CD14-positive monocyte (primary cell): ENCODE results near the gene SPRYD4. TPM values are rescaled to one million over a fixed set of nuclear protein-coding genes. Genes with fewer than 3 reads are reported as not detected.

Source experiments
- DNase-seq, 3 donors: peaks; one replicate each; pipeline ENCODE4 v3.0.0-alpha.2; 2011 to 2022
- H2AFZ ChIP-seq: 2 replicates; pipeline ENCODE4 v1.6.0; 2012; ENCODE audit warnings: mild to moderate bottlenecking, low read depth, low read length, inconsistent platforms; ENCODE audit not compliant: insufficient read depth, poor library complexity, severe bottlenecking
- H3K27ac ChIP-seq, 2 donors: 1 replicate in 1 of 2; 2 replicates in 1 of 2; pipeline ENCODE4 v1.5.1; 2012 to 2013; ENCODE audit warnings: low read length in 2 of 2, control low read depth in 1 of 2, inconsistent platforms in 1 of 2, low read depth in 1 of 2, mild to moderate bottlenecking in 1 of 2
- H3K27me3 ChIP-seq, 2 donors: one replicate each; pipeline versions ENCODE4 v1.6.0 to v1.6.1; 2011 to 2013; ENCODE audit warnings: low read length in 2 of 2; ENCODE audit not compliant: control insufficient read depth in 2 of 2, insufficient read depth in 2 of 2
- H3K36me3 ChIP-seq, 2 donors: replicated peaks in 1 of 2; 1 replicate in 1 of 2; 2 replicates in 1 of 2; pipeline versions ENCODE4 v1.5.1 to v1.6.1; 2012 to 2013; ENCODE audit warnings: low read length in 2 of 2, control low read depth in 1 of 2, inconsistent platforms in 1 of 2, mild to moderate bottlenecking in 1 of 2; ENCODE audit not compliant: insufficient read depth in 2 of 2, control insufficient read depth in 1 of 2
- H3K4me1 ChIP-seq, 2 donors: 1 replicate in 1 of 2; 2 replicates in 1 of 2; pipeline versions ENCODE4 v1.5.1 to v1.6.1; 2012 to 2013; ENCODE audit warnings: low read length in 2 of 2, control low read depth in 1 of 2, inconsistent platforms in 1 of 2, mild to moderate bottlenecking in 1 of 2, moderate library complexity in 1 of 2; ENCODE audit not compliant: insufficient read depth in 2 of 2, control insufficient read depth in 1 of 2
- H3K4me2 ChIP-seq: replicated peaks from 2 replicates; pipeline ENCODE3; 2012; ENCODE audit warnings: low read length, moderate library complexity, mild to moderate bottlenecking; ENCODE audit not compliant: poor library complexity, severe bottlenecking; ENCODE audit errors: extremely low read depth
- H3K4me3 ChIP-seq, 3 experiments: fragments of 200-600 bp in 1 of 3; sonication (generic) in 1 of 3; replicated peaks in 1 of 3; 1 replicate in 2 of 3; 2 replicates in 1 of 3; pipeline ENCODE4 v1.5.1; 2011 to 2013; ENCODE audit warnings: low read length in 3 of 3, mild to moderate bottlenecking in 3 of 3, control low read depth in 2 of 3, low read depth in 2 of 3, inconsistent platforms in 1 of 3, moderate library complexity in 1 of 3
- H3K79me2 ChIP-seq: 2 replicates; pipeline ENCODE4 v1.6.0; 2012; ENCODE audit warnings: mild to moderate bottlenecking, control low read depth, inconsistent platforms, low read length, moderate library complexity; ENCODE audit not compliant: insufficient read depth
- H3K9ac ChIP-seq: 2 replicates; pipeline ENCODE4 v1.6.0; 2017; ENCODE audit warnings: low read length, mild to moderate bottlenecking; ENCODE audit not compliant: insufficient read depth, poor library complexity, severe bottlenecking
- H3K9me3 ChIP-seq, 2 donors: replicated peaks in 1 of 2; 1 replicate in 1 of 2; 2 replicates in 1 of 2; pipeline versions ENCODE4 v1.5.1 to v1.6.1; 2012 to 2013; ENCODE audit warnings: low read length in 2 of 2, control low read depth in 1 of 2; ENCODE audit not compliant: control insufficient read depth in 1 of 2, insufficient read depth in 1 of 2
- H4K20me1 ChIP-seq: 2 replicates; pipeline ENCODE4 v1.6.0; 2012; ENCODE audit warnings: mild to moderate bottlenecking, low read length, control low read depth, moderate library complexity; ENCODE audit not compliant: insufficient read depth
- H3K27ac Mint-ChIP-seq, 7 donors: one replicate each; pipeline ENCODE4 v1.8.0; 2020; ENCODE audit warnings: mild to moderate bottlenecking in 7 of 7, mixed read lengths in 7 of 7, moderate library complexity in 6 of 7, inconsistent platforms in 2 of 7
- H3K27me3 Mint-ChIP-seq, 3 donors: one replicate each; pipeline ENCODE4 v1.8.0; 2021 to 2022; ENCODE audit warnings: low read depth in 3 of 3, mild to moderate bottlenecking in 3 of 3, mixed read lengths in 3 of 3, moderate library complexity in 3 of 3, inconsistent platforms in 1 of 3
- H3K36me3 Mint-ChIP-seq, 2 donors: one replicate each; pipeline ENCODE4 v1.8.0; 2020; ENCODE audit warnings: mixed read lengths in 2 of 2, inconsistent platforms in 1 of 2, mild to moderate bottlenecking in 1 of 2
- H3K4me1 Mint-ChIP-seq: one replicate; pipeline ENCODE4 v1.8.0; 2020; ENCODE audit warnings: mild to moderate bottlenecking, mixed read lengths
- H3K4me3 Mint-ChIP-seq, 2 donors: one replicate each; pipeline ENCODE4 v1.8.0; 2020; ENCODE audit warnings: mild to moderate bottlenecking in 2 of 2, mixed read lengths in 2 of 2, moderate library complexity in 1 of 2
- H3K9me3 Mint-ChIP-seq, 7 donors: one replicate each; pipeline ENCODE4 v1.8.0; 2020 to 2022; ENCODE audit warnings: mixed read lengths in 7 of 7, mild to moderate bottlenecking in 6 of 7, moderate library complexity in 6 of 7, inconsistent platforms in 2 of 7
- CTCF ChIP-seq: fragments of 200-600 bp; IDR thresholded peaks from one replicate; pipeline ENCODE4 v1.8.0; 2022; ENCODE audit warnings: antibody characterized with exemption, mild to moderate bottlenecking
- WGBS: methylation state at CpG from one replicate; pipeline ENCODE4 v1.1.5; 2013; ENCODE audit warnings: missing lambda C conversion rate; ENCODE audit not compliant: insufficient coverage; 5-methylcytosine and 5-hydroxymethylcytosine counted together
- intact Hi-C, 2 donors: fragments of 100-400 bp; cut with micrococcal nuclease; formaldehyde crosslinking; loops; one replicate each; pipeline versions ENCODE4 v1.15.0 to v1.15.1; 2023
- polyA plus RNA-seq, 3 donors: library from polyadenylated mRNA; depleted of rRNA in 1 of 3; unstranded in 2 of 3; stranded (reverse) in 1 of 3; fragments of 300-500 nt in 2 of 3; fragments of >200 nt in 1 of 3; fragmentation: Illumina TruSeq in 2 of 3; gene quantifications; 1 replicate in 2 of 3; 2 replicates in 1 of 3; pipeline ENCODE4 v1.2.3, GENCODE V29; 2012 to 2021

The SPRYD4 gene
- polyA plus RNA-seq, 3 donors, result 1.3 to 2.1 (median 1.4) TPM

- no peak for DNase-seq
- Histone ChIP-seq H2AFZ (no peak overlapping the region), H3K36me3 (no peaks in the 10 kb centered on the region), H3K27me3 (peaks cover 20 to 28% of the 10 kb centered on the region in 2 donors), H3K4me3 (no peak overlapping the region), H3K79me2 (no peaks in the 10 kb centered on the region), H4K20me1 (no peaks in the 10 kb centered on the region), H3K9me3 (peaks cover 3 to 6% of the 10 kb centered on the region in 2 donors), H3K4me1 (peaks cover 15 to 20% of the 10 kb centered on the region in 2 donors), H3K9ac (no peak overlapping the region), H3K4me2 (no peak overlapping the region), H3K27ac (no peak overlapping the region)
- no peak for TF ChIP-seq CTCF
- peaks cover 7 to 8% of the 10 kb centered on the region in 2 donors for H3K36me3 Mint-ChIP-seq
- H3K4me1 Mint-ChIP-seq, result peaks cover 33% of the 10 kb centered on the region
- no CpG with 5 or more reads among the region's 1 CpG for whole genome bisulfite sequencing
- intact Hi-C loops, result no loop called here
- H3K27me3 Mint-ChIP-seq, result peaks cover 33 to 37% (median 36%) of the 10 kb centered on the region in 3 donors
- peaks cover 5 to 20% (median 12%) of the 10 kb centered on the region in 7 donors for H3K9me3 Mint-ChIP-seq
- no peak overlapping the region for H3K27ac Mint-ChIP-seq
- H3K4me3 Mint-ChIP-seq, result no peak overlapping the region
These were observed 16.2 kb downstream of the SPRYD4 start for GRCh38 chr12:56484566-56484965.

DNA sequence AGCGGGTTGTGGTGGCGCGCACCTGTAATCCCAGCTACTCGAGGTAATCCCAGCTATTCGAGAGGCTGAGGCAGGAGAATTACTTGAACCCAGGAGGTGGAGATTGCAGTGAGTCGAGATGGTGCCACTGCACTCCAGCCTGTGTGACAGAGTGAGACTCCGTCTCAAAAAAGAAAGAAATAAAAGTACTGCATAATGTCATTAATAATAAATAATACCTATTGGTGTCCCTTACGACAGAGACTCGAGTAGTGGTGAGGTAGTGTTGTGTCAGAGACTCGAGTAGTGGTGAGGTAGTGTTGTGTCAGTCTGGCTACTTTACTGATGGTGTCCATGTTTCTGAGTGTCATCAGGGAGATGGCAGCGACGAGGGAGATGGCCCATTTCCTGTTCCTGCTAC is 18.3 kb downstream of the SPRYD4 start:
- H3K27ac Mint-ChIP-seq, result no peak overlapping the region
- peaks cover 49 to 57% (median 54%) of the 10 kb centered on the region in 3 donors for H3K27me3 Mint-ChIP-seq

More for the DNA sequence above, 18.3 kb downstream of the SPRYD4 start:
- Histone ChIP-seq H3K27ac (no peak overlapping the region), H3K4me1 (peaks cover 15 to 20% of the 10 kb centered on the region in 2 donors), H3K27me3 (peaks cover 27 to 47% of the 10 kb centered on the region in 2 donors), H4K20me1 (no peaks in the 10 kb centered on the region), H3K9me3 (peaks cover 3 to 6% of the 10 kb centered on the region in 2 donors), H3K36me3 (no peaks in the 10 kb centered on the region), H3K4me3 (no peak overlapping the region), H2AFZ (no peak overlapping the region), H3K9ac (no peak overlapping the region), H3K79me2 (no peaks in the 10 kb centered on the region), H3K4me2 (no peak overlapping the region)
- Mint-ChIP-seq H3K4me3 (peak overlapping the region in 1 of 2 donors; percentile 94), H3K9me3 (peaks cover 5 to 22% (median 12%) of the 10 kb centered on the region in 7 donors), H3K4me1 (peaks cover 26% of the 10 kb centered on the region), H3K36me3 (peaks cover 6 to 8% of the 10 kb centered on the region in 2 donors)
- no peak for DNase-seq
- TF ChIP-seq CTCF, result no peak
- intact Hi-C loops, result no loop called here
- 87% methylated on average over 7 of the region's 12 CpGs for WGBS
